Measurements from ENCODE around the gene CDKL4. TPM values are rescaled to one million over a fixed set of nuclear protein-coding genes. Genes with fewer than 3 reads are reported as not detected.

Gene CDKL4
- total RNA-seq = under 1 TPM in 1 of 2 donors, not detected in 1; 0.30 TPM

DNA sequence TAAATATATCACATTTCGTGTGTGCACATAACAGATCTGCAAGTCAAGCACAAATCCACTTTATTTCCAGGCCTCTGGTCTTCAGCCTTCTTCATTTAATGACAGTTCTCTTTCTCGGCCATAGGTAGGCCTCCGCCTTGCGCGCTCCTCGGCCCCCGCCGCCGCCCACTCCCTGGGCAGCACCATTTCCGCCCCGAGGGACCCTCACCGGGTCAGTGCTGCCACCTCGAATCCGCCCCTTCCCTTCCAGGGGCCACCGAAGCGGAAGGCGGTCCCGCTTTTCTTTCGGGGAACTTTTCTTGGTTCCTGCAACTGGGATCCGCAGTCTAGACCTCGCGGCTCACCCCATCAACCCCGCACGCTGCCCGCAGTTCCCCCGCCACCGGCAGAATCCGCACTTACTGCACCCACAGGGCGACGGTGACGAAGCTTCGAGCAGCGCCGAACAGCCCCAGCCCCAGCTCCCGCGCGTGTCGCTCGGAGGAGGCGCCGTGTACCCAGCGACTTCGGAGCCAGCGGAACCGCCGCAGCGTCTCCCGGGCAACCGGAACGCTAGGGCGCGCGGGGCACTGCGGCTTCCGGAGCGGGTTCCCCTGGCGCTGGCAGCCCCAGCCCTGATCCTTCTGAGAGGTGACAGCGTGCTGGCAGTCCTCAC is at the start of gene CDKL4:
CDKL4 (minus strand) TSS at position 502 of the 655 bp plus-strand sequence.
- DNase-seq = peak; percentile 40 to 46
- Mint-ChIP-seq H3K27me3 (ENCODE audit: low read depth) (no peaks in the 10 kb centered on the region), H3K27ac (no peak within 1 kb of the TSS), H3K4me3 (peak within 1 kb of the TSS; percentile 77 to 81), H3K9me3 (no peaks in the 10 kb centered on the region), H3K36me3 (ENCODE audit: insufficient read depth in 2 of 2) (no peaks in the 10 kb centered on the region), H3K4me1 (ENCODE audit: low read depth) (peaks cover 12% of the 10 kb centered on the region)
- peak; percentile 81 to 84 for ATAC-seq (replicated peaks in 1 of 2)

DNA sequence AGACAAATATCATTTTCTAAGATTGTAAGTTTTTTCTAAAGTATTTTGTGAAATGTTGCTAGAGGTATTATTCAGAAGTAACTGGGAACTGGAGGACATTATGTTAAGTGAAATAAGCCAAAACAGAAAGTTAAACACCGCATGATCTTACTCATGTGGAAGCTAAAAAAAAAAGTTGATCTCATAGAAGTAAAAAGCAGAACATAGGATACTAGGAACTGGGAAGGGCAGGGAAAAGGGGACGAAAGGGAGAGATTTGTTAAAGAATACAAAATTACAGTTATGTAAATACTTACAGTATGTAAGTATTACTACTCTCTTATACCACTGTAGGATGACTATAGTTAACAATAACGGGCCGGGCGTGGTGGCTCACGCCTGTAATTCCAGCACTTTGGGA is 46.7 kb upstream of the CDKL4 start:
- peak overlapping the region; percentile 65 for H3K27ac Mint-ChIP-seq
- no peaks in the 10 kb centered on the region for H3K27me3 Mint-ChIP-seq (ENCODE audit: low read depth)
- DNase-seq (no peak), ATAC-seq (replicated peaks in 1 of 2) (no peak)
- peaks cover 0 to 3% of the 10 kb centered on the region in 2 donors for H3K36me3 Mint-ChIP-seq (ENCODE audit: insufficient read depth in 2 of 2)
- no peaks in the 10 kb centered on the region for H3K4me1 Mint-ChIP-seq (ENCODE audit: low read depth)
- no peak overlapping the region for H3K4me3 Mint-ChIP-seq
- H3K9me3 Mint-ChIP-seq = no peaks in the 10 kb centered on the region

DNA sequence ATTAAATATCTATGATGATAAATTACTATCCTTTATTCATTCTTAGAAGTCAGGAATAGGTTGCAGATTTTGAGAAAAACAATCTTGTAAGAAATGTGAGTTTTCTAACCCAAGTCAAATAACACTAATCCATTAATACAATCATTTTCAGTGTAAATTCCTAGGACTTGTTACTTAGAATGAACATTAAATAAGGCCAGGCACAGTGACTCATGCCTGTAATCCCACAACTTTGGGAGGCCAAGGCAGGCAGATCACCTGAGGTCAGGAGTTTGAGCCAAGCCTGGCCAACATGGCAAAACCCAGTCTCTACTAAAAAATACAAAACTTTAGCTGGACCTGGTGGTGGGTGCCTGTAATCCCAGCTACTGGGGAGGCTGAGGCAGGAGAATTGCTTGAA is 45.8 kb upstream of the CDKL4 start:
- no peaks in the 10 kb centered on the region for H3K27me3 Mint-ChIP-seq (ENCODE audit: low read depth)
- no peak overlapping the region for H3K27ac Mint-ChIP-seq
- no peaks in the 10 kb centered on the region for H3K9me3 Mint-ChIP-seq
- ATAC-seq (replicated peaks in 1 of 2) (no peak), DNase-seq (no peak)
- H3K36me3 Mint-ChIP-seq (ENCODE audit: insufficient read depth in 2 of 2) = peaks cover 0 to 3% of the 10 kb centered on the region in 2 donors
- no peaks in the 10 kb centered on the region for H3K4me1 Mint-ChIP-seq (ENCODE audit: low read depth)
- H3K4me3 Mint-ChIP-seq = no peak overlapping the region

DNA sequence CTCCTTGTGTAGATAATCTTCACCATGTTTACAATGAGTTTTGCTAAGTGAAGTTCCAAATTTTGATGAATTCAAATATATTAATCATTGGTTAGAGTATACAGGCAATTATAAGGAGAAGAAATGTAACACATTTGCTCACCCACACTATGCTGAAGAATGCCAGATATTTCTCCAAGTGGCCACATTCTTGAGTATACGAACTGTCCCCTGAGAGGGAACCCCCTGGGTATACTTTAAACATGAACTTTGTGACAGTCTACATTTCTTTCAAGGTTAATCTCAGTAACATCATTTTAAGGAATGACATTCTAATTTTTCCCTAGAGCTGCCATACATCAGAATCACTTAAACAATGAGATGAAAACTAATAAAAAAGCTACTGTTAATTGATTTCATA is 39.8 kb upstream of the CDKL4 start:
- DNase-seq (no peak), ATAC-seq (replicated peaks in 1 of 2) (no peak)
- Mint-ChIP-seq H3K27ac (no peak overlapping the region), H3K9me3 (no peaks in the 10 kb centered on the region), H3K27me3 (ENCODE audit: low read depth) (no peaks in the 10 kb centered on the region), H3K4me3 (no peak overlapping the region), H3K36me3 (ENCODE audit: insufficient read depth in 2 of 2) (peaks cover 0 to 4% of the 10 kb centered on the region in 2 donors), H3K4me1 (ENCODE audit: low read depth) (no peaks in the 10 kb centered on the region)

DNA sequence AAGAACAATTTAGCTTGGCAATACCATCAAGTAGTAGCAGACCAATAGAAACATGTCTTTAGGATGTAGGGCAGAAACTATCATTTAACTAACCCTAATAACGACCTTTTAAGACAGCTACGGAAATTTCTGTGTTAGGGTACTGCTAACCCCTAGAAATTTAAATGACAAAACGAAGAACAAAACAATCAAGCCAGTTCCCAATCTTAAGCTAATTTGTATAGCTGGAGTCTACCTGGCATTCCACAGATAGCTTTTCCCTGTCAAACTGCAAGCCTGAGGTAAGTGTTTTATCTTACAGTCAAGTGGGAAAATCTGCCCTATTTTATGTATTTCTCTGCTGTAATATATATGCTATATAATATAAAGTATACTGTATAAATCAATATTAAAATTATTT is 37.6 kb upstream of the CDKL4 start:
- Mint-ChIP-seq H3K36me3 (ENCODE audit: insufficient read depth in 2 of 2) (peaks cover 1 to 3% of the 10 kb centered on the region in 2 donors), H3K4me3 (no peak overlapping the region), H3K27ac (no peak overlapping the region), H3K9me3 (no peaks in the 10 kb centered on the region), H3K4me1 (ENCODE audit: low read depth) (no peaks in the 10 kb centered on the region), H3K27me3 (ENCODE audit: low read depth) (no peaks in the 10 kb centered on the region)
- DNase-seq = no peak
- no peak for ATAC-seq (replicated peaks in 1 of 2)

DNA sequence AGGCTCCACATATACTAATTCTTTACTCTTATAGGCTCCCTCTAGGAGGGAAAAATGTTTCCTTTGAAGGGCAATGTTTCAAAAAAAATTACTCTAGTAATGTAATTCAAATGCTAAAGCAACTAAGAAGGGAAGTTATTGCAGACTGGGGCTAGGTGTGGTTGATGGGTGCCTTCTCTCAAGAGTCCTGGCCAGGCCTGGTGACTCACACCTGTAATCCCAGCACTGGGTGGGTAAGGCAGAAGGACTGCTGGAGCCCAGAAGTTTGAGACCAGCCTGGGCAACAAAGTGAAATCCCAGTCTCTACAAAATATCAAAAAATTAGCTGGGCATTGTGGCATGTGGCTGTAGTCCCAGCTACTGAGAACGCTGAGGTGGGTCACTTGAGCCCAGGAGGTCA is 31.2 kb upstream of the CDKL4 start:
- no peak overlapping the region for H3K4me3 Mint-ChIP-seq
- peaks cover 3% of the 10 kb centered on the region in 2 donors for H3K36me3 Mint-ChIP-seq (ENCODE audit: insufficient read depth in 2 of 2)
- H3K27me3 Mint-ChIP-seq (ENCODE audit: low read depth) = no peaks in the 10 kb centered on the region
- ATAC-seq (replicated peaks in 1 of 2) = no peak
- H3K27ac Mint-ChIP-seq = no peak overlapping the region
- no peaks in the 10 kb centered on the region for H3K9me3 Mint-ChIP-seq
- no peak for DNase-seq
- no peaks in the 10 kb centered on the region for H3K4me1 Mint-ChIP-seq (ENCODE audit: low read depth)

DNA sequence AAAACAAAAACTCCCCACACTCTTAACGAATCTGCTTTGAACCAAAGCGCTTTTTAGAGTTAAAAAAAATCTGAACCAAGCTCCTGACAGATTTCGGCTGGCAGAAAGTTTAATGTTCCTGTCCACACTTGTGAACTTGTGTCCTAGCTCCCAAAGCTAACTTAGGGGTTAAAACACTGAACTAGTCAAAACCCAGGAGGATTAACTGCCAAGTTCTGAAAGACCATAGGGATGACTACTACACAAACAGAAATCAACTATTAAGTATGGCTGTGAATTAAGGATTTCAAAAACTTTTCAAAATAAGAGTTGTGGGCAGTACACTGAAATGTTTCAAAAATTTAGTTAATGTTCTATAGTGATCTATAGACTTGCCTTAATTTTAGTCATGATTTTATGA is 26.2 kb upstream of the CDKL4 start:
- H3K4me1 Mint-ChIP-seq (ENCODE audit: low read depth) = peaks cover 18% of the 10 kb centered on the region
- H3K4me3 Mint-ChIP-seq = no peak overlapping the region
- no peaks in the 10 kb centered on the region for H3K27me3 Mint-ChIP-seq (ENCODE audit: low read depth)
- DNase-seq = no peak
- H3K27ac Mint-ChIP-seq = no peak overlapping the region
- H3K9me3 Mint-ChIP-seq = no peaks in the 10 kb centered on the region
- no peak for ATAC-seq (replicated peaks in 1 of 2)
- peaks cover 0 to 2% of the 10 kb centered on the region in 2 donors for H3K36me3 Mint-ChIP-seq (ENCODE audit: insufficient read depth in 2 of 2)

DNA sequence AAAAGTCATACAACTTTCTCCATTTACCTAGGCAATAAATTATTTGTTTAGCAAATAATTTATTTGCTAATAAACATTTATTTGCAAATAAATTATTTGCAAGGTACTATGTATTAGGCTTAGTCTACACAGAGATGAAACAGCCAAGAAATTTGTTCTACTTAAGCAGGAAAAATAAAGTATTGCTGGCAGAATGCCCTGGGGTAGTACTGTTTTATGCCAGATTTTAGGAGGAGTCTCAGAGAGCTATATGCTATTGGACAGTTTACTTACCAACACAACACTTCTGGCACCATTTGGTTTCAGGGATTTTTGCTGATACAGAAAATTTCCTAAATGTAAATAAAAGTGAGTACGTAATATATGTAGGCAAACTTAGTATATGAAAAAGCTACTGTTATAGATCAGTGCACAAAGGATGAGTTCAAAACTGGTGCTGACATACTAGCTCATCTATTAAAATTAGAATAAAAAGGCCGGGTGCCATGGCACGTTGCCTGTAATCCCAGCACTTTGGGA is 23.2 kb upstream of the CDKL4 start:
- ATAC-seq (replicated peaks in 1 of 2) (no peak), DNase-seq (no peak)
- H3K36me3 Mint-ChIP-seq (ENCODE audit: insufficient read depth in 2 of 2) = no peaks in the 10 kb centered on the region
- H3K4me1 Mint-ChIP-seq (ENCODE audit: low read depth) = peaks cover 19% of the 10 kb centered on the region
- no peaks in the 10 kb centered on the region for H3K27me3 Mint-ChIP-seq (ENCODE audit: low read depth)
- no peak overlapping the region for H3K4me3 Mint-ChIP-seq
- H3K9me3 Mint-ChIP-seq = no peaks in the 10 kb centered on the region
- no peak overlapping the region for H3K27ac Mint-ChIP-seq

DNA sequence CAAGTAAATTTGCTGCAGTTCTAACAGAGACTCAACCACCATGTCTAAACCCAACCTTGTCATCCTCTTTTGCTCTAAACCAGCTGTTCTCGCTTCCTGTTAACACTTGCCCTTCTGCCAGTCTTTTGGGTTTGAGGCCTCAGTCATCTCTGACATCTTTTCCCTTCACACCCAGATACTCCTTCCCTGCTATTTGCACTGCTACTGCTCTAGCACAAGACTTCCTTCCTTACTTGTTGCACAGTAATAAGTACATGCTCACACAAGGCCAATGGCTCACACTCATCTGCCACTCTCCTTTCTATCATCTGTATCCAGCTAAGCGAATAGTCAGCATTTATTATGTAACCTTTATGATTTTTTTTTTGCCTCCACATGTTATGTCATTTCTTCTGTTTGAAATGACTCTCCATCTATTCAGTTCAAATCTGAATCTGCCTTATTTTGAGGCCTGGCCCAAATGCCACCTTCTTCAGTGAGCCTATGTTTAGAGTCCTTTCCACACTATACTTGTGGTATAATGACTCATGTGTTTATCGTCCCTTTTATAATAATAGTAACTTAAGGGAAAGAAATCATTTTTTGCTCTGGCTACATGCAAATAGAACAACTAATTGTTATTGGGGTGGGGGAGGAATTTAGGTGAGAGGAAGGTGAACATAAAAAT is 22.5 kb upstream of the CDKL4 start:
- ATAC-seq (replicated peaks in 1 of 2) = peak; percentile 58 to 85
- H3K9me3 Mint-ChIP-seq = no peaks in the 10 kb centered on the region
- no peaks in the 10 kb centered on the region for H3K36me3 Mint-ChIP-seq (ENCODE audit: insufficient read depth in 2 of 2)
- H3K27me3 Mint-ChIP-seq (ENCODE audit: low read depth) = no peaks in the 10 kb centered on the region
- DNase-seq = no peak
- H3K4me3 Mint-ChIP-seq = no peak overlapping the region
- H3K27ac Mint-ChIP-seq = peak overlapping the region; percentile 9
- peaks cover 19% of the 10 kb centered on the region for H3K4me1 Mint-ChIP-seq (ENCODE audit: low read depth)

DNA sequence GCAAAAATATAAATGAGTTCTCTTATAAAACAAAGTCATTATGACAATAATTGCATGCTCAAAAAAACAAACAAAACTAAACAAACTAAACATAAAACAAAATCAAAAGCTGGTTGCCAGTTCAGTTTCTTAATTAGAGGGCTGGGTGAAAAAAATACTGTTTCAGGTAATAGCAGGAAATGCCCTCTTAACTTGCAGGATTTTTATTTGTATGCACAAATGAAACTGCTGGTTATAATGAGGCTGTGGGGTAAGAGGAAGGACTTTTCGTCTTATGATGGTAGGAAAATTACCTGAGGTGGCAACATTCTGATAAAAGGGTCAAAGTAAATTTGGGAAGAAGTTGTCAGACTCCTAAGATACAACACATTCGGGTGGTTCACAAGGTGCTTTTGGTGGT is 21.5 kb upstream of the CDKL4 start:
- Mint-ChIP-seq H3K27me3 (ENCODE audit: low read depth) (no peaks in the 10 kb centered on the region), H3K4me1 (ENCODE audit: low read depth) (peaks cover 19% of the 10 kb centered on the region), H3K9me3 (no peaks in the 10 kb centered on the region), H3K27ac (peak overlapping the region; percentile 72), H3K4me3 (no peak overlapping the region), H3K36me3 (ENCODE audit: insufficient read depth in 2 of 2) (peaks cover 0 to 1% of the 10 kb centered on the region in 2 donors)
- no peak for ATAC-seq (replicated peaks in 1 of 2)
- no peak for DNase-seq

DNA sequence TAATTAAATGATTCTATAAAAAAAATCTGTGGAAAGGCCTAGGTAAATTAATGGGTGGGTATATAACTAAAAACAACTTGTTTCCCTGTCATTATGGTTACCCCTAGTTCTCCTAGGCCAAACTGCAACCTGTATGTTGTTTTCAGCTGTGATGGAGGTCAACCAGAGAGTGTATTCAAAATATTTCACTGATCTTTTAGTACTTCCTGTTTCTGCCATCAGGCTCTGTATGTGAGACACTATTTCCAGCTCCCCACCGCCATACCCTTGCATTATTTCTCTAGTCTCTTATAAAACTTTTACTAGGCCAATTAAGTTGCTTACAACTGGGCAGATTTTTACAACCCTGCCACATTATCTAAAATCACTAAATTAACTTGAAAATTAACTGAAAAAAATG is 21.0 kb upstream of the CDKL4 start:
- H3K4me3 Mint-ChIP-seq = no peak overlapping the region
- no peaks in the 10 kb centered on the region for H3K27me3 Mint-ChIP-seq (ENCODE audit: low read depth)
- ATAC-seq (replicated peaks in 1 of 2) = no peak
- H3K4me1 Mint-ChIP-seq (ENCODE audit: low read depth) = peaks cover 19% of the 10 kb centered on the region
- peaks cover 0 to 1% of the 10 kb centered on the region in 2 donors for H3K36me3 Mint-ChIP-seq (ENCODE audit: insufficient read depth in 2 of 2)
- H3K9me3 Mint-ChIP-seq = no peaks in the 10 kb centered on the region
- DNase-seq = no peak
- H3K27ac Mint-ChIP-seq = peak overlapping the region; percentile 72

DNA sequence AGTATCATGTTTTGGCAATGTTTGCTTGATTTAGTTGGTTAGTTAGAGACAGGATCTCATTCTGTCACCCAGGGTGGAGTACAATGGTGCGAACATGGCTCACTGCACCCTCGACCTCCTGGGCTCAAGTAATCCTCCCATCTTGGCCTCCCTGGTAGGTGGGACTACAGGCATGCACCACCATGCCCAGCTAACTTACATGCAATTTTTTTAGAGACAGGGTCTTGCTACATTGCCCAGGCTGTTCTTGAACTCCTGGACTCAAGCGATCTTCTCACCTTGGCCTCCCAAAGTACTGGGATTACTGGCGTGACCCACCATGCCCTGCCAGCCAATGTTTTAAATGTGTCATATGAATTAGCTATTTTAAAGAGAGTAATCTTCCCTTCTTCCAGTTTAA is 16.3 kb upstream of the CDKL4 start:
- H3K4me3 Mint-ChIP-seq = no peak overlapping the region
- DNase-seq = no peak
- H3K9me3 Mint-ChIP-seq = no peaks in the 10 kb centered on the region
- no peaks in the 10 kb centered on the region for H3K27me3 Mint-ChIP-seq (ENCODE audit: low read depth)
- peaks cover 2% of the 10 kb centered on the region for H3K4me1 Mint-ChIP-seq (ENCODE audit: low read depth)
- ATAC-seq (replicated peaks in 1 of 2) = no peak
- H3K36me3 Mint-ChIP-seq (ENCODE audit: insufficient read depth in 2 of 2) = peaks cover 3 to 5% of the 10 kb centered on the region in 2 donors
- no peak overlapping the region for H3K27ac Mint-ChIP-seq

DNA sequence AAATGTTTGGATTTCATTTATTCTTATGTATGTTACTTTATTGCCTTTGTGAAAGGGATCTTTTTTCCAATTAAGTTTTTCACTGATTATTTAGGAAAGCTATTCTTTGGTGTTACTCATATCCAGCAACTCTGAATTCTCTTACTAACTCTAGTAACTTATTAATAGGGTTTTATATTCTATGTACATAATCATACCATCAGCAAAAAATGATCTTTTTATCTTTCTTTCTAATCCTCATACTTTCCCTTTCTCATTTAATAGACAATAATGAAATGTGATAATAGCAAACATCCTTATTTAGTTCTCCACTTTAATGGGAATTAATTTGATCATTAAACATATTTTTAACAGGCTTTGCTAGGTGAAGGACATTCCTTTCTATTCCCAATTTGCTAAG is 12.3 kb upstream of the CDKL4 start:
- no peaks in the 10 kb centered on the region for H3K4me1 Mint-ChIP-seq (ENCODE audit: low read depth)
- H3K4me3 Mint-ChIP-seq = no peak overlapping the region
- H3K36me3 Mint-ChIP-seq (ENCODE audit: insufficient read depth in 2 of 2) = peaks cover 5 to 12% of the 10 kb centered on the region in 2 donors
- ATAC-seq (replicated peaks in 1 of 2) (no peak), DNase-seq (no peak)
- H3K9me3 Mint-ChIP-seq = peaks cover 0 to 1% of the 10 kb centered on the region in 2 donors
- H3K27ac Mint-ChIP-seq = no peak overlapping the region
- no peaks in the 10 kb centered on the region for H3K27me3 Mint-ChIP-seq (ENCODE audit: low read depth)
